GM12891 (cell line): ENCODE results near the gene NDUFS2.

Experiments used
- DNase-seq: peaks from one replicate; pipeline ENCODE4 v3.0.0; 2011; ENCODE audit warnings: low spot score; ENCODE audit not compliant: insufficient read length
- FAIRE-seq: peaks from 2 replicates; lab custom pipeline; 2011; peaks lifted over from hg19 to GRCh38; lab: Jason Lieb, UNC
- PAX5 ChIP-seq: IDR thresholded peaks from 2 replicates; pipeline ENCODE4 v1.6.1; 2011; ENCODE audit warnings: low read length, moderate library complexity, mild to moderate bottlenecking; ENCODE audit not compliant: insufficient read depth, severe bottlenecking
- POLR2A ChIP-seq: IDR thresholded peaks from 2 replicates; pipeline ENCODE4 v1.6.1; 2011; ENCODE audit warnings: low read depth, low read length, control low read depth
- POLR2AphosphoS5 ChIP-seq: IDR thresholded peaks from 2 replicates; pipeline ENCODE4 v1.6.1; 2011; ENCODE audit warnings: low read depth, low read length, control low read depth
- POU2F2 ChIP-seq: IDR thresholded peaks from 2 replicates; pipeline ENCODE4 v1.6.1; 2011; ENCODE audit warnings: low read depth, mild to moderate bottlenecking, control low read depth, low read length, moderate library complexity
- SPI1 ChIP-seq: IDR thresholded peaks from 2 replicates; pipeline ENCODE4 v1.6.1; 2011; ENCODE audit warnings: low read depth, low read length, control low read depth
- TAF1 ChIP-seq: IDR thresholded peaks from 2 replicates; pipeline ENCODE4 v1.6.1; 2011; ENCODE audit warnings: low read depth, low read length, control low read depth

Gene NDUFS2

GRCh38 chr1:161182214-161182613, 20.0 kb upstream of the NDUFS2 start:
- no peak for TF ChIP-seq TAF1
- TF ChIP-seq POLR2AphosphoS5 = no peak
- peak; percentile 20 for FAIRE-seq
- DNase-seq = no peak

DNA sequence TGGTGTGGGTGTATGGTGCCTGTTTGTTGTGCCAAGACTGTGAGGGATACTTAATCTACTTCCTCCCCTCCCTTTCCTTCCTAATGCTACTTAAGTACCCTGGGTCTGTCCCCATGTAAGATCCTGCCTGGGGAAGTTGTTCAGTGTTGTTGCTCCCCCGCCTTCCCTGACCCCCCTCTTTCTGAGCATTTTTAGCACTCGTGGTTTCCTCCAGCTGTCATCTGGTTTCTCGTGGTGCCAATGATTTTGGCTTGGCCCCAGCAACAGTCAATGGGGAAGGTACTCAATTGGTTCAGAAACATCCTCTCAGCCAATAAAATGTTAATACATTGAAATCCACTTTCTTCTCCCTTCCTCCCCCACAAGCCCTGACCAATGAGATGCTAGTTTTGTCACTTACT, 16.9 kb upstream of the NDUFS2 start:
- FAIRE-seq = peak; percentile 94
- no peak for TF ChIP-seq POLR2AphosphoS5
- TF ChIP-seq POLR2A = peak; percentile 46; the same call in 1 of the 2 replicates
- TF ChIP-seq POU2F2 = peak; percentile 53; the same call in 1 of the 2 replicates
- peak; percentile 50; the same call in 1 of the 2 replicates for TF ChIP-seq SPI1
- peak; percentile 49 for DNase-seq

DNA sequence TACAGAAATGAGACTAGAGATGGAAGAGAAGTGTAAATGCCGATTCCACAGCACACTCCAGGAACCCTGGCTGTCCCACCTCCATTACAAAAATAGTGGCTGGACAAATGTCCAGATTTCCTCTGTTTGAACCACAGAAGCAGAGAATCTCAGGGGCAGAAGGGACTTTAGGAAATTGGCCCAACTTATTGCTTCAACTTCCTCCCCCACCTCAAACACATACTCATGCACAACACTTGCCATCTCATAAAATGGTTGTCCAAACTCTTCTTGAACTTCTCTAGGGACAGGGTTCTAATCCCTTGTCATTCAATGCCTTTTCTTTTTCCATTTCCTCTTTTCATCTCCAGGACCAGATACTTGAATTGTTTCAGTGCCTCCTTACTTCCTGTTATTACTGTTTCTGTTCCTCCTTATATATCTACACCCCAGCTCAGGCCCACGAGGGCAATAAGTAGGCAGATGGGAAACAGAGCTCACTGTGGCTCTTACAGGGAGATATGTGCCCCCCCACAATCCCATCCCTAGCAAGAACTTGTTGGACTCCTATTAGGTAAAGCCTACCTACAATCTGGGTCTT, 16.3 kb upstream of the NDUFS2 start:
- TF ChIP-seq SPI1 (peak; percentile 94), POU2F2 (no peak), PAX5 (no peak)
- FAIRE-seq (peak; percentile 84), DNase-seq (no peak)

- no peak for TF ChIP-seq PAX5
- no peak for TF ChIP-seq POLR2A
- TF ChIP-seq SPI1 = no peak
- no peak for TF ChIP-seq POLR2AphosphoS5
- no peak for TF ChIP-seq TAF1
- no peak for TF ChIP-seq POU2F2
- no peak for DNase-seq
- FAIRE-seq = peak; percentile 59
These were observed 14.9 kb upstream of the NDUFS2 start for GRCh38 chr1:161187311-161187710.

GRCh38 chr1:161188381-161188780, 13.8 kb upstream of the NDUFS2 start:
- DNase-seq = no peak
- TF ChIP-seq POU2F2 = no peak
- TF ChIP-seq SPI1 = no peak
- FAIRE-seq = no peak

DNA sequence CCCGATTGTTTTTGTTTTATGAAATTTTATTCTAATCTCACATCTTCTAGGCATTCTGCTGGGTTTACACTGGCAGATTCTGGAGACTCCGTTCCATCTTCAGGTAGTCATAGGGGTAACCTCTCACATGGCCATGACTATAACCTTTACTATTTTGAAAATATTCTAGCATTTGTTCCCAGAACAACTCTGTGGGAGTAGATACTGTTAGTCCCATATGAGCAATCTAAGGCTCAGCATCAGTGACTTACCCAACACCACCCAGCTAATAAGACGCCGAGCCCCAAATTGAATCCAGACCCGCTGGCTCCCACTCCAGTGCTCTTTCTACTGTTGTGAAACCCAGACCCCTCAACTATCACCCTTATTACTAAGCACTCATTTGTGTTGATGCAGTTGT, 13.1 kb upstream of the NDUFS2 start:
- FAIRE-seq = no peak
- TF ChIP-seq TAF1 (no peak), SPI1 (no peak), POLR2A (no peak)
- no peak for DNase-seq

- FAIRE-seq = no peak
- TF ChIP-seq PAX5 (no peak), POLR2A (no peak), TAF1 (no peak), POLR2AphosphoS5 (no peak)
- no peak for DNase-seq
These were observed 11.1 kb upstream of the NDUFS2 start for GRCh38 chr1:161190962-161191521.

DNA sequence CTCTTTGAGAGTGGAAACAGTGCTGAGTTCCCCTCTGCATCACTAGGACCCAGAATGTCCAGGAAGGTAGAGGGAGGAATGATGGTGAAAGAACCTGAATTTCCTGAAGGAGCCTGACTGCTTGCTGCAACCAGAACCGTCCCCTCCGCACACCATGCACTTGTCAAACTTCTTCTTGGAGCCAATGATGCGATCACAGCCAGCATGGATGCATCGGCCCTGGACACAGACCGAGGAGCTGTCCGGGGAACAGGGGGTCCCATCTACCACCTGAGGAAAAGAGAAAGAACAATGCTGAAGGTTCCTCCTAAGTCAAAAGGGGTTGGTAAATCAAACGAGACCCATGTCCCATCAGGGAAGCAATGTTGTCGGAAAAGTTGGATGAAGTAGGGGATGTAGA, 10.2 kb upstream of the NDUFS2 start:
- no peak for TF ChIP-seq SPI1
- no peak for TF ChIP-seq POU2F2
- no peak for TF ChIP-seq PAX5
- TF ChIP-seq POLR2A = no peak
- no peak for TF ChIP-seq TAF1
- no peak for TF ChIP-seq POLR2AphosphoS5
- no peak for FAIRE-seq
- no peak for DNase-seq

- peak; percentile 85 for FAIRE-seq
- TF ChIP-seq POLR2A = no peak
- TF ChIP-seq POU2F2 = peak; percentile 30; the same call in 1 of the 2 replicates
- peak; percentile 56 for TF ChIP-seq SPI1
- TF ChIP-seq PAX5 = no peak
- peak; percentile 71 for DNase-seq
These were observed 9.4 kb upstream of the NDUFS2 start for GRCh38 chr1:161192476-161193465.

DNA sequence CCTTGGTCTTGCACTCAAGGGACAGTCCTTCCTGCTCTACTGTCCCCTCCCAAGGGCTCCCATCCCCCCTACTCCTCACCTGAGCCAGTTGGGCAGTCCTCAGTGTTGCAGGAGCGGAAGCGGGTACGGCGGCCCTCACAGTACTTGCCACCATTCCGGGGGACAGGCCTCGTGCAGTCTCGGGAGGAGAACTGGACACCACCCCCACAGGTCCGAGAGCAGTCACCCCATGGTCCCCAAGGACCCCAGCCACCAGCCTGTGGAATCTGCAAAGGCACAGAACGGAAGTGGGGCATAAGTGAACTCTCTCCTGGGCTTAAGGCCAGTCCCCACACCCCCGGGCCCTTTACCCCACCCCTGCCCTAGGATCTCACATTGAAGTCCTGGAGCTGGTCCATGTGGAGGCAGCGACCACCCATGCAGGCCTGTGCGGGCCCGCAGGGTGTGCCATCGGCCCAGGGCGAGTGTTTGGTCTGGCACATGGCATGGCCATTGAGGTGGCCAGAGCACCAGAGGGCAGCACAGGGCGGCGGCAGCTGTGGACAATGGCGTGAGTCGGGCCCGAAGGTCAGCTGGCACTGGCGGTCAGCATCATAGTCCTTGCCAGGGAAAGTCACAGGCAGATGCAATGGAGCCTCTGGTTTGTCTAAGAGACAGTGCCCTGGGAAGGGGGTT, 8.5 kb upstream of the NDUFS2 start:
- TF ChIP-seq TAF1 (no peak), POLR2A (no peak)
- DNase-seq = no peak
- no peak for FAIRE-seq
